Gastrocnemius medialis (tissue), 4 donors: ENCODE results near the gene LSG1. TPM values are rescaled to one million over a fixed set of nuclear protein-coding genes. Genes with fewer than 3 reads are reported as not detected.

Source experiments
- ATAC-seq, 2 donors: fragments of 150-250 bp; one replicate each; pipeline ENCODE4 v1.9.1; 2016
- DNase-seq, 2 donors: peaks; one replicate each; pipeline ENCODE4 v3.0.0-alpha.2; 2019
- H3K27ac ChIP-seq, 4 donors: fragments of 200-600 bp; sonication (generic); 1 replicate in 1 of 4; 2 replicates in 3 of 4; pipeline ENCODE4 v1.5.1; 2016 to 2018; ENCODE audit warnings: mild to moderate bottlenecking in 2 of 4, moderate library complexity in 1 of 4
- H3K27me3 ChIP-seq, 3 donors: fragments of 200-600 bp; sonication (generic) in 2 of 3; 1 replicate in 1 of 3; 2 replicates in 2 of 3; pipeline versions ENCODE4 v1.5.1 to v1.6.0; 2016 to 2019; ENCODE audit warnings: mild to moderate bottlenecking in 1 of 3, moderate library complexity in 1 of 3
- H3K36me3 ChIP-seq, 2 donors: fragments of 200-600 bp; sonication (generic) in 1 of 2; one replicate each; pipeline ENCODE4 v1.5.1; 2017 to 2018
- H3K4me1 ChIP-seq, 2 donors: fragments of 200-600 bp; sonication (generic) in 1 of 2; one replicate each; pipeline ENCODE4 v1.5.1; 2016 to 2017; ENCODE audit warnings: mild to moderate bottlenecking in 2 of 2
- H3K4me3 ChIP-seq, 4 donors: fragments of 200-600 bp; sonication (generic) in 3 of 4; 1 replicate in 1 of 4; 2 replicates in 3 of 4; pipeline ENCODE4 v1.5.1; 2016 to 2019; ENCODE audit warnings: mild to moderate bottlenecking in 2 of 4
- H3K9me3 ChIP-seq, 3 donors: fragments of 200-600 bp; sonication (generic) in 2 of 3; 1 replicate in 1 of 3; 2 replicates in 2 of 3; pipeline ENCODE4 v1.5.1; 2016 to 2019
- CTCF ChIP-seq, 5 experiments: fragments of 450-650 bp in 3 of 5; fragments of 200-600 bp in 2 of 5; sonication (generic) in 2 of 5; IDR thresholded peaks in 4 of 5; conservative IDR thresholded peaks in 1 of 5; 1 replicate in 4 of 5; 2 replicates in 1 of 5; pipeline ENCODE4 v1.5.1; 2016 to 2019; ENCODE audit warnings: antibody characterized with exemption in 5 of 5, mild to moderate bottlenecking in 3 of 5, moderate library complexity in 3 of 5
- POLR2A ChIP-seq, 2 donors: fragments of 450-650 bp; IDR thresholded peaks; one replicate each; pipeline ENCODE4 v1.6.1; 2017; ENCODE audit warnings: antibody characterized with exemption in 2 of 2, mild to moderate bottlenecking in 2 of 2, moderate library complexity in 2 of 2
- in situ Hi-C, 4 donors: fragments of 200-750 bp; cut with MboI; loops; one replicate each; pipeline versions ENCODE4 v1.15.0 to v1.8.0; 2017; ENCODE audit warnings: low sequenced_read_pairs in 4 of 4
- intact Hi-C: fragments of 100-400 bp; cut with DNase I; formaldehyde crosslinking; loops from one replicate; pipeline ENCODE4 v1.15.1; 2023; ENCODE audit warnings: low total_unique reads
- total RNA-seq, 4 donors: library from RNA; depleted of rRNA; stranded (reverse); fragments of >200 nt; gene quantifications; one replicate each; pipeline versions ENCODE4 v1.1.0 to v1.2.3, GENCODE V29; 2016

The LSG1 gene
- total RNA-seq, 4 donors from 2014 or later: 23.2 to 38.4 (median 28.0) TPM

GRCh38 chr3:194686414-194686815 lies 14.4 kb upstream of the LSG1 start:
- peaks cover 40 to 55% of the 10 kb centered on the region in 2 donors for H3K4me1 ChIP-seq
- ATAC-seq (peak in 1 of 2 donors; percentile 1), DNase-seq (no peak)
- H3K36me3 ChIP-seq: no peaks in the 10 kb centered on the region
- peak overlapping the region; percentile 75 to 84 (median 82) for H3K27ac ChIP-seq
- no peaks in the 10 kb centered on the region for H3K9me3 ChIP-seq
- no peaks in the 10 kb centered on the region for H3K27me3 ChIP-seq
- peak overlapping the region; percentile 63 to 82 (median 74) for H3K4me3 ChIP-seq
- intact Hi-C loops: loop anchor here (2.0 to 10.0 kb wide), 4 partner anchors 14 to 758 kb away; partner anchors contain the start of genes ACAP2 and LSG1
- TF ChIP-seq POLR2A (IDR thresholded peaks at IDR 0.05) (no peak), CTCF (IDR thresholded peaks at IDR 0.05 in 4 of 5, conservative IDR thresholded peaks at IDR 0.05 in 1 of 5) (no peak)
- in situ Hi-C loops: loop anchor here (10.0 to 25.0 kb wide), 5 partner anchors 168 to 851 kb away; partner anchors contain the start of gene PPP1R2 (in 2 of the 4)

GRCh38 chr3:194685718-194686413 lies 13.9 kb upstream of the LSG1 start, which contains the start of gene FAM43A:
Gene FAM43A (plus strand): TSS chr3:194685883. CDS start chr3:194686827, 944 bp downstream.
- Histone ChIP-seq H3K4me1 (peaks cover 38 to 49% of the 10 kb centered on the region in 2 donors), H3K9me3 (no peaks in the 10 kb centered on the region), H3K4me3 (peak within 1 kb of the TSS; percentile 63 to 82 (median 74)), H3K27me3 (no peaks in the 10 kb centered on the region), H3K27ac (peak within 1 kb of the TSS; percentile 75 to 84 (median 82)), H3K36me3 (no peaks in the 10 kb centered on the region)
- peak; percentile 83 to 88 for ATAC-seq
- in situ Hi-C loops: loop anchor here (10.0 to 25.0 kb wide), 5 partner anchors 169 to 851 kb away; partner anchors contain the start of gene PPP1R2 (in 2 of the 4)
- intact Hi-C loops: loop anchor here (1.0 to 10.0 kb wide), 6 partner anchors 13 to 759 kb away; partner anchors contain the start of genes ACAP2 and LSG1
- peak; percentile 97 to 99 for TF ChIP-seq POLR2A (IDR thresholded peaks at IDR 0.05)
- TF ChIP-seq CTCF (IDR thresholded peaks at IDR 0.05 in 4 of 5, conservative IDR thresholded peaks at IDR 0.05 in 1 of 5): peak in 3 of 5 experiments; percentile 17 to 27 (median 19)
- DNase-seq: peak; percentile 91 to 92

GRCh38 chr3:194685065-194685717 lies 13.2 kb upstream of the LSG1 start:
- H3K4me1 ChIP-seq: peaks cover 32 to 45% of the 10 kb centered on the region in 2 donors
- TF ChIP-seq POLR2A (IDR thresholded peaks at IDR 0.05): no peak
- H3K4me3 ChIP-seq: peak overlapping the region; percentile 63 to 82 (median 74)
- ATAC-seq (no peak), DNase-seq (no peak)
- H3K27ac ChIP-seq: peak overlapping the region; percentile 75 to 84 (median 82)
- no peaks in the 10 kb centered on the region for H3K36me3 ChIP-seq
- H3K9me3 ChIP-seq: no peaks in the 10 kb centered on the region
- intact Hi-C loops (loop anchor here (1.0 to 10.0 kb wide), 4 partner anchors 172 to 760 kb away; partner anchors contain the start of gene ACAP2), in situ Hi-C loops (loop anchor here (10.0 to 25.0 kb wide), 5 partner anchors 170 to 852 kb away; partner anchors contain the start of gene PPP1R2 (in 2 of the 4))
- H3K27me3 ChIP-seq: no peaks in the 10 kb centered on the region

- H3K36me3 ChIP-seq: no peaks in the 10 kb centered on the region
- H3K27ac ChIP-seq: peak overlapping the region in 3 of 4 donors; percentile 45 to 65 (median 55)
- no peaks in the 10 kb centered on the region for H3K27me3 ChIP-seq
- H3K9me3 ChIP-seq: no peaks in the 10 kb centered on the region
- peaks cover 25 to 35% of the 10 kb centered on the region in 2 donors for H3K4me1 ChIP-seq
- TF ChIP-seq POLR2A (IDR thresholded peaks at IDR 0.05) (no peak), CTCF (IDR thresholded peaks at IDR 0.05 in 4 of 5, conservative IDR thresholded peaks at IDR 0.05 in 1 of 5) (no peak)
- in situ Hi-C loops: loop anchor here (5.0 to 25.0 kb wide), 7 partner anchors 171 to 854 kb away; partner anchors contain the start of gene PPP1R2 (in 2 of the 4)
- no peak overlapping the region for H3K4me3 ChIP-seq
- no peak for DNase-seq
- intact Hi-C loops: loop anchor here (5.0 to 10.0 kb wide), 3 partner anchors 271 to 761 kb away; partner anchors contain the start of gene ACAP2
- ATAC-seq: no peak
Measured at GRCh38 chr3:194683380-194683779, 11.4 kb upstream of the LSG1 start.
